SIG-M5 treated with dmso at 0.1 percent for 504 hours (cell line): ENCODE results near the gene LMAN2.

Experiments used
- DNase-seq: peaks from one replicate; lab custom pipeline; 2025; ENCODE audit not compliant: unreplicated experiment; lab: John Stamatoyannopoulos, UW

The LMAN2 gene

GRCh38 chr5:177290816-177291596, 60.5 kb downstream of the LMAN2 start:
- DNase-seq, result no peak

- no peak for DNase-seq
Measured at GRCh38 chr5:177288191-177288590, 63.3 kb downstream of the LMAN2 start.
